Neural progenitor cell (in vitro differentiated cells): ENCODE data around the gene LRRC61. TPM values are rescaled to one million over a fixed set of nuclear protein-coding genes. Genes with fewer than 3 reads are reported as not detected.

ENCODE experiments used
- DNase-seq: peaks from one replicate; pipeline ENCODE4 v3.0.0-alpha.2; 2016; ENCODE audit warnings: low spot score
- H2AFZ ChIP-seq: fragments of 200-600 bp; sonication (generic); replicated peaks from 2 replicates; pipeline ENCODE4 v1.6.1; 2016; ENCODE audit warnings: antibody characterized with exemption
- H3F3A ChIP-seq: fragments of 200-600 bp; sonication (generic); 2 replicates; pipeline ENCODE4 v1.6.1; 2016; ENCODE audit warnings: antibody characterized with exemption, low read depth
- H3K27ac ChIP-seq: fragments of 200-600 bp; sonication (generic); 2 replicates; pipeline ENCODE4 v1.5.1; 2016; ENCODE audit warnings: mild to moderate bottlenecking
- H3K27me3 ChIP-seq: fragments of 200-600 bp; sonication (generic); 2 replicates; pipeline ENCODE4 v1.6.1; 2016; ENCODE audit warnings: mild to moderate bottlenecking, moderate library complexity
- H3K36me3 ChIP-seq: fragments of 200-600 bp; sonication (generic); 2 replicates; pipeline ENCODE4 v1.5.1; 2016
- H3K4me1 ChIP-seq: fragments of 200-600 bp; sonication (generic); 2 replicates; pipeline ENCODE4 v1.6.1; 2016; ENCODE audit warnings: mixed run types
- H3K4me2 ChIP-seq: fragments of 200-600 bp; sonication (generic); 2 replicates; pipeline ENCODE4 v1.6.1; 2016
- H3K4me3 ChIP-seq: fragments of 200-600 bp; sonication (generic); 2 replicates; pipeline ENCODE4 v1.5.1; 2016
- H3K79me2 ChIP-seq: fragments of 200-600 bp; sonication (generic); 2 replicates; pipeline ENCODE4 v1.6.1; 2016; ENCODE audit warnings: low read depth
- H3K9ac ChIP-seq: fragments of 200-600 bp; sonication (generic); 2 replicates; pipeline ENCODE4 v1.6.1; 2016
- H3K9me3 ChIP-seq: fragments of 200-600 bp; sonication (generic); 2 replicates; pipeline ENCODE4 v1.5.1; 2016; ENCODE audit warnings: low read depth
- H4K20me1 ChIP-seq: fragments of 200-600 bp; sonication (generic); 2 replicates; pipeline ENCODE4 v1.6.1; 2016; ENCODE audit warnings: low read depth
- H3K27ac Mint-ChIP-seq: 3 replicates; pipeline ENCODE4 v1.8.0; 2021; ENCODE audit warnings: mixed read lengths
- H3K27me3 Mint-ChIP-seq: 2 replicates; pipeline ENCODE4 v1.8.0; 2022; ENCODE audit warnings: low read depth, mild to moderate bottlenecking, inconsistent platforms, moderate library complexity, mixed read lengths; ENCODE audit not compliant: insufficient read depth
- H3K36me3 Mint-ChIP-seq: 3 replicates; pipeline ENCODE4 v1.8.0; 2021; ENCODE audit warnings: mixed read lengths
- H3K4me1 Mint-ChIP-seq: 3 replicates; pipeline ENCODE4 v1.8.0; 2021; ENCODE audit warnings: mixed read lengths
- H3K4me3 Mint-ChIP-seq: 3 replicates; pipeline ENCODE4 v1.8.0; 2021; ENCODE audit warnings: mild to moderate bottlenecking, moderate library complexity, mixed read lengths
- H3K9me3 Mint-ChIP-seq: 3 replicates; pipeline ENCODE4 v1.8.0; 2020; ENCODE audit warnings: mixed read lengths
- EZH2 ChIP-seq: fragments of 200-600 bp; sonication (generic); IDR thresholded peaks from 2 replicates; pipeline ENCODE4 v1.6.1; 2017; ENCODE audit warnings: antibody characterized with exemption, mild to moderate bottlenecking, moderate library complexity
- EZH2phosphoT487 ChIP-seq: fragments of 200-600 bp; sonication (generic); IDR thresholded peaks from 2 replicates; pipeline ENCODE4 v1.6.1; 2017; ENCODE audit warnings: antibody characterized with exemption
- total RNA-seq: library from RNA; depleted of rRNA; stranded (reverse); fragments of >200 nt; gene quantifications from 2 replicates; pipeline ENCODE4 v1.2.3, GENCODE V29; 2015; ENCODE audit warnings: low replicate concordance
- TF ChIP-seq, protein P1 (sequence below): fragments of 200-600 bp; sonication (generic); IDR thresholded peaks from 2 replicates; pipeline ENCODE4 v1.5.1; 2017; ENCODE audit warnings: antibody characterized with exemption, mild to moderate bottlenecking

LRRC61 gene
- total RNA-seq, 1 donor from 2014 or later = 2.0 TPM

DNA sequence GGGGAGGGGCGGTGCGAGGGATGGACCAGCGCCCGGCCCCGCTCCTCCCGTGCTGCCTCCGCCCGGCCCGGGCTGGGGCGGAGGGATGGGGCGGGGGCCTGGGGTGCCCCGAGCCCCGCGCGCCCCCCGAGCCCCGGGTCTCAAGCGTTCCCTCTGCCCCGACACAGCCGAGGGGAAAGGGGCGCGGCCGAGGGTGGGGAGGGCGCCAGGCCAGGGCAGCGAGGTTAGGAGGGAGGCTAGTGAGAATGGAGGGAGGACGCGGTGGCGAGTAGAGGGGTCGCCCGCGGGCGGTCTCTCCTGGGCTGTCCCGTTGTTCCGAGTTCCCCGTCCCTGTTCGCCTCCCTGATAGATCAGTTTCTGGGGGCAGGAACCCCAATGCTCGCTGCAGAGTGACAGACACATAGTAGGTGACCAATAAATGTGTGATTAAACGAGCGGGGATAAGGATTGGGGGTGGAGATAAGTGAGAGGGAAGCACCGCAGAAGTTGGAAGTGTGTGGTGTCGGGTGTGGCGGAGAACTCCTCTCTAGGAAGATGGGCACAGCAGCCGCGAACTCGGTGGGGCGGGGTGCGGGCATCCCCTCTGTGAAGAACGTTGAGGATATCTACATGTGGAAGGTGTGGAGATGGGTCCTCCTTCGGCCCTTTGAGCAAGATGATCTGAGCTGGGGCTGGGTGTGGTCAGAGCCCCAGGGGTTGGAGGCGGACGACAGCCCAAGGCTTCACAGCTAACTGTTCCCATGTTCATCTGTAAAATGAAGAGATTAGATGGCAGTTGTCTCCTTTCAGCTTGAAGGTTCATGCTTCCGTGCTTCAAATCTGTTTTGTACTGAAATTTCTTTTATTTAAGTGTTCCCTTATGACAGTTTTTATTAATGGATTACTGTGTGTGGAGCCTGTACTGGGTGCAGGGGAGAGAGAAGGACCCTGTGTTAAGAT is 56.6 kb downstream of the LRRC61 start:
- H3K4me1 ChIP-seq = peaks cover 48% of the 10 kb centered on the region
- H4K20me1 ChIP-seq = peaks cover 57% of the 10 kb centered on the region
- H3K36me3 ChIP-seq = no peaks in the 10 kb centered on the region
- Mint-ChIP-seq H3K9me3 (no peaks in the 10 kb centered on the region), H3K4me1 (peaks cover 75% of the 10 kb centered on the region), H3K27ac (peak overlapping the region; percentile 89), H3K27me3 (peaks cover 19% of the 10 kb centered on the region), H3K36me3 (peaks cover 11% of the 10 kb centered on the region), H3K4me3 (peak overlapping the region; percentile 95)
- peak overlapping the region; percentile 82 for H3K9ac ChIP-seq
- peak overlapping the region; percentile 95 for H3K4me2 ChIP-seq
- DNase-seq = peak; percentile 32
- H3K27ac ChIP-seq = peak overlapping the region; percentile 89
- no peaks in the 10 kb centered on the region for H3K27me3 ChIP-seq
- peaks cover 66% of the 10 kb centered on the region for H3F3A ChIP-seq
- no peak overlapping the region for H2AFZ ChIP-seq
- peak overlapping the region; percentile 98 for H3K4me3 ChIP-seq
- no peaks in the 10 kb centered on the region for H3K9me3 ChIP-seq
- H3K79me2 ChIP-seq = peaks cover 51% of the 10 kb centered on the region
- TF ChIP-seq EZH2phosphoT487 (no peak), EZH2 (no peak)
- TF ChIP-seq, protein P1, sequence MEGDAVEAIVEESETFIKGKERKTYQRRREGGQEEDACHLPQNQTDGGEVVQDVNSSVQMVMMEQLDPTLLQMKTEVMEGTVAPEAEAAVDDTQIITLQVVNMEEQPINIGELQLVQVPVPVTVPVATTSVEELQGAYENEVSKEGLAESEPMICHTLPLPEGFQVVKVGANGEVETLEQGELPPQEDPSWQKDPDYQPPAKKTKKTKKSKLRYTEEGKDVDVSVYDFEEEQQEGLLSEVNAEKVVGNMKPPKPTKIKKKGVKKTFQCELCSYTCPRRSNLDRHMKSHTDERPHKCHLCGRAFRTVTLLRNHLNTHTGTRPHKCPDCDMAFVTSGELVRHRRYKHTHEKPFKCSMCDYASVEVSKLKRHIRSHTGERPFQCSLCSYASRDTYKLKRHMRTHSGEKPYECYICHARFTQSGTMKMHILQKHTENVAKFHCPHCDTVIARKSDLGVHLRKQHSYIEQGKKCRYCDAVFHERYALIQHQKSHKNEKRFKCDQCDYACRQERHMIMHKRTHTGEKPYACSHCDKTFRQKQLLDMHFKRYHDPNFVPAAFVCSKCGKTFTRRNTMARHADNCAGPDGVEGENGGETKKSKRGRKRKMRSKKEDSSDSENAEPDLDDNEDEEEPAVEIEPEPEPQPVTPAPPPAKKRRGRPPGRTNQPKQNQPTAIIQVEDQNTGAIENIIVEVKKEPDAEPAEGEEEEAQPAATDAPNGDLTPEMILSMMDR = no peak

GRCh38 chr7:150380463-150380862 is 57.3 kb downstream of the LRRC61 start:
- Histone ChIP-seq H4K20me1 (peaks cover 58% of the 10 kb centered on the region), H3K9ac (peak overlapping the region; percentile 82), H3K27ac (no peak overlapping the region), H3K9me3 (no peaks in the 10 kb centered on the region), H3K27me3 (no peaks in the 10 kb centered on the region), H3K4me2 (peak overlapping the region; percentile 95), H3K36me3 (no peaks in the 10 kb centered on the region), H3K4me3 (peak overlapping the region; percentile 98), H3K79me2 (peaks cover 58% of the 10 kb centered on the region), H3K4me1 (peaks cover 56% of the 10 kb centered on the region), H3F3A (peaks cover 72% of the 10 kb centered on the region), H2AFZ (no peak overlapping the region)
- TF ChIP-seq EZH2 (no peak), EZH2phosphoT487 (no peak)
- TF ChIP-seq, protein P1 = no peak
- Mint-ChIP-seq H3K27ac (peak overlapping the region; percentile 89), H3K27me3 (peaks cover 19% of the 10 kb centered on the region), H3K4me3 (peak overlapping the region; percentile 95), H3K4me1 (peaks cover 83% of the 10 kb centered on the region), H3K9me3 (no peaks in the 10 kb centered on the region), H3K36me3 (peaks cover 10% of the 10 kb centered on the region)
- DNase-seq = peak; percentile 1

GRCh38 chr7:150381096-150381495 is 57.9 kb downstream of the LRRC61 start:
- Mint-ChIP-seq H3K27ac (peak overlapping the region; percentile 89), H3K4me1 (peaks cover 84% of the 10 kb centered on the region), H3K36me3 (peaks cover 5% of the 10 kb centered on the region), H3K9me3 (no peaks in the 10 kb centered on the region), H3K4me3 (peak overlapping the region; percentile 95), H3K27me3 (peaks cover 19% of the 10 kb centered on the region)
- Histone ChIP-seq H3K4me1 (peaks cover 62% of the 10 kb centered on the region), H3K27ac (no peak overlapping the region), H3K79me2 (peaks cover 65% of the 10 kb centered on the region), H4K20me1 (peaks cover 54% of the 10 kb centered on the region), H3K4me2 (peak overlapping the region; percentile 95), H3F3A (peaks cover 78% of the 10 kb centered on the region), H3K4me3 (peak overlapping the region; percentile 98), H3K27me3 (no peaks in the 10 kb centered on the region), H3K9ac (no peak overlapping the region), H3K9me3 (no peaks in the 10 kb centered on the region), H3K36me3 (no peaks in the 10 kb centered on the region), H2AFZ (no peak overlapping the region)
- no peak for TF ChIP-seq EZH2
- DNase-seq = peak; percentile 1

DNA sequence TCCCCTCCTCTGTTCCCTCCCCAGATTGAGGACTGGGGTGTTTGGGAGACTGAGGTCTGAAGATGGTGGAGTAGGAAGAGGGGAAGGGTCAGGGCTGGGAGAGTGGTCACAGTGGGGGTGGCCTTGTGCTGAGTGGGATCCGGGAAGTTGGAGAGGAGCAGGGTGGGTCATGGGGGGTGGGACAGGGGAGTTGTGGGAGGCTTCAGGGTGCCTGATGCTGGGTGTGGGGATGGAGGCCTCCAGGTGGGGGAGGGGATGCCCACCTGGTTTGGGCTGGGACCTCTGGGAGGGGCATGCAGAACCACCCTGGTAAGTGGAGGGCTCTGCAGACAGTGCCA is 58.6 kb downstream of the LRRC61 start:
- H3K27ac Mint-ChIP-seq = no peak overlapping the region
- Histone ChIP-seq H3K4me2 (peak overlapping the region; percentile 79), H3K4me1 (peaks cover 68% of the 10 kb centered on the region)

More for the DNA sequence above, 58.6 kb downstream of the LRRC61 start:
- Histone ChIP-seq H3K27me3 (no peaks in the 10 kb centered on the region), H3K79me2 (peaks cover 71% of the 10 kb centered on the region), H3K9me3 (no peaks in the 10 kb centered on the region), H3K4me3 (no peak overlapping the region), H3K9ac (no peak overlapping the region), H3K36me3 (no peaks in the 10 kb centered on the region), H3F3A (peaks cover 75% of the 10 kb centered on the region), H2AFZ (no peak overlapping the region), H3K27ac (peak overlapping the region; percentile 84), H4K20me1 (peaks cover 47% of the 10 kb centered on the region)
- Mint-ChIP-seq H3K9me3 (no peaks in the 10 kb centered on the region), H3K27me3 (peaks cover 17% of the 10 kb centered on the region), H3K4me3 (no peak overlapping the region), H3K36me3 (peaks cover 5% of the 10 kb centered on the region), H3K4me1 (peaks cover 84% of the 10 kb centered on the region)
- TF ChIP-seq, protein P1 = no peak
- TF ChIP-seq EZH2 = no peak
- TF ChIP-seq EZH2phosphoT487 = no peak
- no peak for DNase-seq
